ENCODE data around the gene NRXN3.

GRCh38 chr14:78605025-78605762 is 435.0 kb downstream of the NRXN3 start:
- TF ChIP-seq CTCF (IDR thresholded peaks at IDR 0.05; ENCODE audit: low read depth, low read length, missing input control) (no peak), MAX (IDR thresholded peaks at IDR 0.05) (no peak), REST (IDR thresholded peaks at IDR 0.05) (no peak), RAD21 (IDR thresholded peaks at IDR 0.05) (no peak), JUND (IDR thresholded peaks at IDR 0.05) (no peak), HNF4G (IDR thresholded peaks at IDR 0.05) (no peak), ATF3 (IDR thresholded peaks at IDR 0.05) (no peak), GABPA (IDR thresholded peaks at IDR 0.05 in 1 of 2, conservative IDR thresholded peaks at IDR 0.05 in 1 of 2) (no peak), EGR1 (IDR thresholded peaks at IDR 0.05; ENCODE audit: low read depth in 2 of 2) (no peak)
